A549 (cell line): ENCODE results near the gene ZNF654. TPM values are rescaled to one million over a fixed set of nuclear protein-coding genes. Genes with fewer than 3 reads are reported as not detected.

Experiments
- ATAC-seq, 2 experiments: fragments of 200-7000 bp in 1 of 2; fragments of >200 bp in 1 of 2; cut with Nextera tagmentation in 1 of 2; cut with Tn5 transposase in 1 of 2; 3 replicates each; pipeline versions ENCODE4 v1.8.0 to v1.9.1; 2018 to 2020; ENCODE audit warnings: mild to moderate bottlenecking in 1 of 2, moderate library complexity in 1 of 2
- CTCF ChIA-PET: fragments of 300-600 bp; sonication (Branson Sonifier 250); formaldehyde crosslinking; extraction: SDS; loops from one replicate; lab custom pipeline; 2021; ENCODE audit warnings: antibody characterized with exemption, inconsistent platforms; lab: Yijun Ruan, JAX
- POLR2A ChIA-PET: fragments of 350-600 bp; formaldehyde crosslinking; extraction: SDS; loops from one replicate; lab custom pipeline; 2021; ENCODE audit warnings: antibody characterized with exemption, inconsistent platforms; lab: Yijun Ruan, JAX
- DNase-seq, 2 experiments: peaks; one replicate each; pipeline versions ENCODE4 v3.0.0 to v3.0.0-alpha.2; 2011 to 2016; ENCODE audit warnings: low read depth in 1 of 2, low spot score in 1 of 2
- FAIRE-seq: peaks from 2 replicates; lab custom pipeline; 2011; peaks lifted over from hg19 to GRCh38; lab: Jason Lieb, UNC
- H3K27ac ChIP-seq, 2 experiments: fragments of >200 bp; sonication (Bioruptor Twin); formaldehyde crosslinking; 3 replicates each; pipeline ENCODE4 v1.5.1; 2016 to 2017
- H3K4me1 ChIP-seq: fragments of >200 bp; sonication (Bioruptor Twin); formaldehyde crosslinking; 3 replicates; pipeline ENCODE4 v1.6.1; 2016
- H3K4me2 ChIP-seq: fragments of >200 bp; sonication (Bioruptor Twin); formaldehyde crosslinking; 3 replicates; pipeline ENCODE4 v1.6.1; 2016
- H3K4me3 ChIP-seq: fragments of >200 bp; sonication (Bioruptor Twin); formaldehyde crosslinking; 3 replicates; pipeline ENCODE4 v1.5.1; 2016
- H3K9me3 ChIP-seq: fragments of >200 bp; sonication (Bioruptor Twin); formaldehyde crosslinking; 3 replicates; pipeline ENCODE4 v1.6.1; 2016
- CBX2 ChIP-seq: fragments of 200-600 bp; sonication (generic); IDR thresholded peaks from 2 replicates; pipeline ENCODE4 v1.6.1; 2016; ENCODE audit warnings: low read depth, mild to moderate bottlenecking, borderline replicate concordance
- CBX8 ChIP-seq: fragments of 200-600 bp; sonication (generic); IDR thresholded peaks from 2 replicates; pipeline ENCODE4 v1.6.1; 2016
- CHD4 ChIP-seq: fragments of 200-600 bp; sonication (generic); IDR thresholded peaks from 2 replicates; pipeline ENCODE4 v1.6.1; 2016; ENCODE audit warnings: antibody characterized with exemption, mild to moderate bottlenecking, borderline replicate concordance
- EHF ChIP-seq: fragments of 250-450 bp; sonication (Bioruptor Pico); IDR thresholded peaks from 2 replicates; pipeline ENCODE4 v1.5.0; 2020; ENCODE audit warnings: mild to moderate bottlenecking
- EP300 ChIP-seq, 2 experiments: fragments of >200 bp; sonication (Bioruptor Twin); formaldehyde crosslinking; IDR thresholded peaks; 2 replicates in 1 of 2; 3 replicates in 1 of 2; pipeline ENCODE4 v1.6.1; 2016 to 2017
- FOXS1 ChIP-seq: fragments of 250-450 bp; sonication (Bioruptor Pico); IDR thresholded peaks from 2 replicates; pipeline ENCODE4 v1.5.0; 2020; ENCODE audit warnings: mild to moderate bottlenecking, moderate library complexity
- GATA3 ChIP-seq: IDR thresholded peaks from 2 replicates; pipeline ENCODE4 v1.6.1; 2012; ENCODE audit warnings: borderline replicate concordance
- HEYL ChIP-seq: fragments of 250-450 bp; sonication (Bioruptor Pico); IDR thresholded peaks from 2 replicates; pipeline ENCODE4 v1.8.0; 2021; ENCODE audit warnings: mild to moderate bottlenecking, moderate library complexity
- HOXA7 ChIP-seq: fragments of 250-450 bp; sonication (Bioruptor Pico); IDR thresholded peaks from 2 replicates; pipeline ENCODE4 v1.5.0; 2020; ENCODE audit warnings: mild to moderate bottlenecking, moderate library complexity
- MAFK ChIP-seq: fragments of 450-650 bp; IDR thresholded peaks from 2 replicates; pipeline ENCODE4 v1.6.1; 2014; ENCODE audit not compliant: partially characterized antibody
- MAZ ChIP-seq: fragments of 150-350 bp; IDR thresholded peaks from 2 replicates; pipeline ENCODE4 v1.6.1; 2014; ENCODE audit warnings: antibody characterized with exemption, low read depth, low read length, borderline replicate concordance
- MYC ChIP-seq: IDR thresholded peaks from 2 replicates; pipeline ENCODE4 v1.6.1; 2012; ENCODE audit warnings: mild to moderate bottlenecking, inconsistent platforms, low read length, improper control_type of control experiment, borderline replicate concordance
- NFE2L2 ChIP-seq: fragments of 150-350 bp; conservative IDR thresholded peaks from 2 replicates; pipeline ENCODE4 v1.6.1; 2014; ENCODE audit warnings: low read length
- PHF8 ChIP-seq: fragments of 200-600 bp; sonication (generic); IDR thresholded peaks from 2 replicates; pipeline ENCODE4 v1.6.1; 2016; ENCODE audit warnings: low read depth, mild to moderate bottlenecking, antibody characterized with exemption, moderate library complexity, borderline replicate concordance
- POLR2AphosphoS2 ChIP-seq: conservative IDR thresholded peaks from 2 replicates; pipeline ENCODE4 v1.6.1; 2012; ENCODE audit warnings: low read length, improper control_type of control experiment, inconsistent platforms
- RFX5 ChIP-seq: fragments of 450-650 bp; IDR thresholded peaks from 2 replicates; pipeline ENCODE4 v1.7.1; 2014; ENCODE audit warnings: antibody characterized with exemption, mild to moderate bottlenecking, moderate library complexity
- SMC3 ChIP-seq: fragments of >200 bp; sonication (Bioruptor Twin); formaldehyde crosslinking; IDR thresholded peaks from 3 replicates; pipeline ENCODE4 v1.6.1; 2018; ENCODE audit warnings: inconsistent platforms
- TP53 ChIP-seq: fragments of 250-450 bp; sonication (Bioruptor Pico); IDR thresholded peaks from 2 replicates; pipeline ENCODE4 v1.5.0; 2021; ENCODE audit warnings: mild to moderate bottlenecking, moderate library complexity
- ZC3H11A ChIP-seq: fragments of 450-650 bp; IDR thresholded peaks from 2 replicates; pipeline ENCODE4 v1.6.1; 2014; ENCODE audit warnings: antibody characterized with exemption, mild to moderate bottlenecking
- ZFP36 ChIP-seq: fragments of 450-650 bp; IDR thresholded peaks from 2 replicates; pipeline ENCODE4 v1.6.1; 2014; ENCODE audit warnings: borderline replicate concordance; ENCODE audit not compliant: partially characterized antibody
- ZSCAN20 ChIP-seq: fragments of 250-450 bp; sonication (Bioruptor Pico); IDR thresholded peaks from 2 replicates; pipeline ENCODE4 v1.8.0; 2022; ENCODE audit warnings: mild to moderate bottlenecking, moderate library complexity
- WGBS: methylation state at CpG from one replicate; pipeline ENCODE4 v1.1.6; 2017; ENCODE audit errors: missing lambda C conversion rate; 5-methylcytosine and 5-hydroxymethylcytosine counted together
- polyA plus RNA-seq, 4 experiments: library from polyadenylated mRNA; depleted of rRNA in 3 of 4; stranded (reverse); fragments of >200 nt; fragmentation: RNase III in 1 of 4; extraction: RNeasy Plus Mini Kit Qiagen cat#74134 plus additional on column Dnase treatment in 1 of 4; gene quantifications; 2 replicates in 3 of 4; 3 replicates in 1 of 4; pipeline ENCODE4 v1.2.3, GENCODE V29; 2011 to 2017
- TF ChIP-seq, protein P1 (sequence below): fragments of 450-650 bp; IDR thresholded peaks from 2 replicates; pipeline ENCODE4 v1.6.1; 2014; ENCODE audit warnings: antibody characterized with exemption
- TF ChIP-seq, protein P2 (sequence below): IDR thresholded peaks from 2 replicates; pipeline ENCODE4 v1.6.1; 2012
- TF ChIP-seq, protein P3 (sequence below): fragments of 250-450 bp; sonication (Bioruptor Pico); IDR thresholded peaks from 2 replicates; pipeline ENCODE4 v1.5.0; 2021; ENCODE audit warnings: mild to moderate bottlenecking, moderate library complexity, borderline replicate concordance
- TF ChIP-seq, protein P4 (sequence below): IDR thresholded peaks from 2 replicates; pipeline ENCODE4 v1.6.1; 2012; ENCODE audit warnings: low read depth, borderline replicate concordance
- TF ChIP-seq, protein P5 (sequence below): fragments of 200-600 bp; sonication (generic); IDR thresholded peaks from 2 replicates; pipeline ENCODE4 v1.6.1; 2016; ENCODE audit warnings: antibody characterized with exemption, mild to moderate bottlenecking, moderate library complexity

ZNF654 gene
- polyA plus RNA-seq, 2 of the 4 experiments (the other 2 are of a cell fraction), result 3.2 to 4.4 TPM

DNA sequence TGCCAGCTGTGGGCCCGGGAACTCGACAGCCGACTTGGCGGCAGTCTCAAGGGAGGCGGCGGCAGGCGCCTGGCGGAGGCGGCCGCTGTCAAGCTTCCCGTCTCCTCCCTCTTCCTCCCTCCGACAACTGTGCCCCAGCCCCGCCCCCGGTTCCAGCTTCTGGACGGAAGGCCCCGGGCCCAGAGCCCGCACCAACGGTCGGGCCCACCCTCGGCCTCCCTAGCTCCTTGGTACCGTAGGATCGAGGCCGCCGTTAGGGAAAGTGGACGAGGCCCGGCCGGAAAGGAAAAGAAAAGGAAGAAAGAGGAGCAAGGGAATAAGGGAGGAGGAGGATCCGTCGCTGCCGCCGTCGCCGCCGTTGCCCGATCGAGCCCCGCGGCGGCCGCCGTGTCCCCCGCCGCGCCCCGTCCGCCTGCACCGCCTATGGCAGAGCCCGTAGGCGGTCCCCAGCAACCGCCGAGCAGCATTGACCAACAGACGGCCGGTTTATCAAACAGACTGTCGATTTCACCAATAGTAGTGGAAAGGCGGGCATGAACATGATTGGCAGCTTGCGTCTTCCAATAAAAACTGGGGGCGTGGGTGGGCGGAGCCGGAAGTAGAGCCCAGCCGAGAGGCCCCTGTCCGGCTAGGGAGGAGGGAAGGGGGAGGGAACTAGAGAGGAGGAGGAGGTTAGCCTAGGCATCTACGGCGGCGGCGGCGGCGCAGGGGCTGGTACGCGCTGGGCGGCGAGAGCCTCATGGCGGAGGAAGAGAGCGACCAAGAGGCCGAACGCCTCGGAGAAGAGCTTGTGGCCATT is at the start of gene ZNF654, which contains the start of gene CGGBP1 (continued):
- TF ChIP-seq, protein P1, sequence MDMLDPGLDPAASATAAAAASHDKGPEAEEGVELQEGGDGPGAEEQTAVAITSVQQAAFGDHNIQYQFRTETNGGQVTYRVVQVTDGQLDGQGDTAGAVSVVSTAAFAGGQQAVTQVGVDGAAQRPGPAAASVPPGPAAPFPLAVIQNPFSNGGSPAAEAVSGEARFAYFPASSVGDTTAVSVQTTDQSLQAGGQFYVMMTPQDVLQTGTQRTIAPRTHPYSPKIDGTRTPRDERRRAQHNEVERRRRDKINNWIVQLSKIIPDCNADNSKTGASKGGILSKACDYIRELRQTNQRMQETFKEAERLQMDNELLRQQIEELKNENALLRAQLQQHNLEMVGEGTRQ, result no peak
- TF ChIP-seq SMC3, result no peak
- TF ChIP-seq CBX2, result no peak
- peak; percentile 61; the same call in 1 of the 2 replicates for TF ChIP-seq RFX5
- peak; percentile 80 for TF ChIP-seq PHF8
- TF ChIP-seq, protein P2, sequence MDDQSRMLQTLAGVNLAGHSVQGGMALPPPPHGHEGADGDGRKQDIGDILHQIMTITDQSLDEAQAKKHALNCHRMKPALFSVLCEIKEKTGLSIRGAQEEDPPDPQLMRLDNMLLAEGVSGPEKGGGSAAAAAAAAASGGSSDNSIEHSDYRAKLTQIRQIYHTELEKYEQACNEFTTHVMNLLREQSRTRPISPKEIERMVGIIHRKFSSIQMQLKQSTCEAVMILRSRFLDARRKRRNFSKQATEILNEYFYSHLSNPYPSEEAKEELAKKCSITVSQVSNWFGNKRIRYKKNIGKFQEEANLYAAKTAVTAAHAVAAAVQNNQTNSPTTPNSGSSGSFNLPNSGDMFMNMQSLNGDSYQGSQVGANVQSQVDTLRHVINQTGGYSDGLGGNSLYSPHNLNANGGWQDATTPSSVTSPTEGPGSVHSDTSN, result peak; percentile 98
- TF ChIP-seq, protein P3, sequence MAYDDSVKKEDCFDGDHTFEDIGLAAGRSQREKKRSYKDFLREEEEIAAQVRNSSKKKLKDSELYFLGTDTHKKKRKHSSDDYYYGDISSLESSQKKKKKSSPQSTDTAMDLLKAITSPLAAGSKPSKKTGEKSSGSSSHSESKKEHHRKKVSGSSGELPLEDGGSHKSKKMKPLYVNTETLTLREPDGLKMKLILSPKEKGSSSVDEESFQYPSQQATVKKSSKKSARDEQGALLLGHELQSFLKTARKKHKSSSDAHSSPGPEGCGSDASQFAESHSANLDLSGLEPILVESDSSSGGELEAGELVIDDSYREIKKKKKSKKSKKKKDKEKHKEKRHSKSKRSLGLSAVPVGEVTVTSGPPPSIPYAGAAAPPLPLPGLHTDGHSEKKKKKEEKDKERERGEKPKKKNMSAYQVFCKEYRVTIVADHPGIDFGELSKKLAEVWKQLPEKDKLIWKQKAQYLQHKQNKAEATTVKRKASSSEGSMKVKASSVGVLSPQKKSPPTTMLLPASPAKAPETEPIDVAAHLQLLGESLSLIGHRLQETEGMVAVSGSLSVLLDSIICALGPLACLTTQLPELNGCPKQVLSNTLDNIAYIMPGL (CRISPR knock-in tag), result no peak
- TF ChIP-seq NFE2L2, result no peak
- TF ChIP-seq, protein P4, sequence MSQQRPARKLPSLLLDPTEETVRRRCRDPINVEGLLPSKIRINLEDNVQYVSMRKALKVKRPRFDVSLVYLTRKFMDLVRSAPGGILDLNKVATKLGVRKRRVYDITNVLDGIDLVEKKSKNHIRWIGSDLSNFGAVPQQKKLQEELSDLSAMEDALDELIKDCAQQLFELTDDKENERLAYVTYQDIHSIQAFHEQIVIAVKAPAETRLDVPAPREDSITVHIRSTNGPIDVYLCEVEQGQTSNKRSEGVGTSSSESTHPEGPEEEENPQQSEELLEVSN, result no peak
- no peak for TF ChIP-seq EP300 (IDR thresholded peaks at IDR 0.05)
- no peak for TF ChIP-seq POLR2AphosphoS2

DNA sequence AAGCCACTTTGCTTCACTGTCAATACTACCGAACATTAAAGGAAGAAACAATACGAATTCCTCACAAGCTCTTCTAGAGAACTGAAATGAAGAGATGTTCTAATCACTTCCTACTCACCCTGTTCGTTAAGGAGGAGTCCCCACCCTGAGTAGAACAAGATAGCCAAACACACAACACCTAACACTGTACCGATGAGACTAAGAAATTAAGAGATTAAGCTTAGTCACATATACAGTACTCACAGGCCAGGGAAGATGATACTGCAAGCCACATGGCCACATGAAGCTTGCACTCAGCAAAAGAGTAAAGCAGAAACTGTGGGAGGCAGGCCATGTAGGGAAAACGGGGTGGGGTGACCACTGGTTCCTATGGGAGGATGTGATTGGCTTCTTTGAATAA is 48.2 kb upstream of the ZNF654 start:
- no peak overlapping the region for H3K27ac ChIP-seq
- POLR2A ChIA-PET, result no interaction called here
- no peaks in the 10 kb centered on the region for H3K9me3 ChIP-seq
- H3K4me3 ChIP-seq, result no peak overlapping the region
- no peak overlapping the region for H3K4me2 ChIP-seq
- TF ChIP-seq, protein P5, sequence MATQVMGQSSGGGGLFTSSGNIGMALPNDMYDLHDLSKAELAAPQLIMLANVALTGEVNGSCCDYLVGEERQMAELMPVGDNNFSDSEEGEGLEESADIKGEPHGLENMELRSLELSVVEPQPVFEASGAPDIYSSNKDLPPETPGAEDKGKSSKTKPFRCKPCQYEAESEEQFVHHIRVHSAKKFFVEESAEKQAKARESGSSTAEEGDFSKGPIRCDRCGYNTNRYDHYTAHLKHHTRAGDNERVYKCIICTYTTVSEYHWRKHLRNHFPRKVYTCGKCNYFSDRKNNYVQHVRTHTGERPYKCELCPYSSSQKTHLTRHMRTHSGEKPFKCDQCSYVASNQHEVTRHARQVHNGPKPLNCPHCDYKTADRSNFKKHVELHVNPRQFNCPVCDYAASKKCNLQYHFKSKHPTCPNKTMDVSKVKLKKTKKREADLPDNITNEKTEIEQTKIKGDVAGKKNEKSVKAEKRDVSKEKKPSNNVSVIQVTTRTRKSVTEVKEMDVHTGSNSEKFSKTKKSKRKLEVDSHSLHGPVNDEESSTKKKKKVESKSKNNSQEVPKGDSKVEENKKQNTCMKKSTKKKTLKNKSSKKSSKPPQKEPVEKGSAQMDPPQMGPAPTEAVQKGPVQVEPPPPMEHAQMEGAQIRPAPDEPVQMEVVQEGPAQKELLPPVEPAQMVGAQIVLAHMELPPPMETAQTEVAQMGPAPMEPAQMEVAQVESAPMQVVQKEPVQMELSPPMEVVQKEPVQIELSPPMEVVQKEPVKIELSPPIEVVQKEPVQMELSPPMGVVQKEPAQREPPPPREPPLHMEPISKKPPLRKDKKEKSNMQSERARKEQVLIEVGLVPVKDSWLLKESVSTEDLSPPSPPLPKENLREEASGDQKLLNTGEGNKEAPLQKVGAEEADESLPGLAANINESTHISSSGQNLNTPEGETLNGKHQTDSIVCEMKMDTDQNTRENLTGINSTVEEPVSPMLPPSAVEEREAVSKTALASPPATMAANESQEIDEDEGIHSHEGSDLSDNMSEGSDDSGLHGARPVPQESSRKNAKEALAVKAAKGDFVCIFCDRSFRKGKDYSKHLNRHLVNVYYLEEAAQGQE, result no peak
- no peak for TF ChIP-seq HOXA7
- TF ChIP-seq FOXS1 (CRISPR knock-in tag), result no peak
- no peak for TF ChIP-seq ZC3H11A
- TF ChIP-seq ZFP36, result no peak
- no peak for TF ChIP-seq MAZ
- TF ChIP-seq HEYL (CRISPR knock-in tag), result no peak
- TF ChIP-seq, protein P1, result no peak
- TF ChIP-seq ZSCAN20 (CRISPR knock-in tag), result no peak
- TF ChIP-seq CBX8, result no peak
- TF ChIP-seq TP53 (CRISPR knock-in tag), result no peak
- no peak for TF ChIP-seq CHD4
- TF ChIP-seq EHF, result no peak
- TF ChIP-seq MYC, result no peak
- no peak for TF ChIP-seq MAFK
- TF ChIP-seq GATA3, result no peak
- TF ChIP-seq POLR2AphosphoS2, result no peak
- CTCF ChIA-PET, result interaction anchor here (1.1 to 1.3 kb wide), 2 partner anchors 18 to 928 kb away, joined by 3 read pairs; no protein-coding TSS in a partner anchor
- FAIRE-seq (no peak), ATAC-seq (no peak), DNase-seq (no peak)
- no peaks in the 10 kb centered on the region for H3K4me1 ChIP-seq
- WGBS, result 48% methylated on average over 5 of the region's 5 CpGs
